SK-N-SH (cell line): ENCODE results near the gene TICAM2. TPM values are rescaled to one million over a fixed set of nuclear protein-coding genes. Genes with fewer than 3 reads are reported as not detected.

Source experiments
- CTCF ChIA-PET: fragments of 300-600, 350-600 bp; formaldehyde crosslinking; extraction: SDS; loops from one replicate; lab custom pipeline; 2021; lab: Yijun Ruan, JAX
- POLR2A ChIA-PET: fragments of 350-600 bp; sonication (Branson Sonifier 250); formaldehyde crosslinking; extraction: SDS; loops from one replicate; lab custom pipeline; 2020; ENCODE audit warnings: antibody characterized with exemption, inconsistent platforms; lab: Yijun Ruan, JAX
- DNase-seq: peaks from one replicate; pipeline ENCODE4 v3.0.0; 2012
- H2AFZ ChIP-seq: fragments of 200-600 bp; sonication (generic); 2 replicates; pipeline ENCODE4 v1.8.1; 2016; ENCODE audit warnings: antibody characterized with exemption, mild to moderate bottlenecking, low read depth
- H3F3A ChIP-seq: fragments of 200-600 bp; sonication (generic); replicated peaks from 2 replicates; pipeline ENCODE3; 2016; ENCODE audit warnings: antibody characterized with exemption, mild to moderate bottlenecking; ENCODE audit not compliant: insufficient read depth
- H3K27ac ChIP-seq, 2 experiments: fragments of 200-500 bp in 1 of 2; fragments of 200-600 bp in 1 of 2; sonication (Bioruptor generic) in 1 of 2; sonication (generic), shearing (Covaris generic) in 1 of 2; 2 replicates each; pipeline versions ENCODE4 v1.5.1 to v1.6.1; 2014 to 2016; ENCODE audit warnings: low read depth in 2 of 2, inconsistent platforms in 1 of 2, low read length in 1 of 2, mild to moderate bottlenecking in 1 of 2, mixed read lengths in 1 of 2
- H3K27me3 ChIP-seq: fragments of 200-600 bp; sonication (generic), shearing (Covaris generic); 2 replicates; pipeline ENCODE4 v1.6.1; 2016; ENCODE audit warnings: mixed run types; ENCODE audit not compliant: insufficient read depth
- H3K36me3 ChIP-seq, 2 experiments: fragments of 200-500 bp in 1 of 2; fragments of 200-600 bp in 1 of 2; sonication (Bioruptor generic) in 1 of 2; sonication (generic) in 1 of 2; replicated peaks in 1 of 2; 2 replicates each; pipeline versions ENCODE3 to v1.5.1; 2014 to 2016; ENCODE audit warnings: low read length in 1 of 2, mild to moderate bottlenecking in 1 of 2; ENCODE audit not compliant: insufficient read depth in 2 of 2, control insufficient read depth in 1 of 2
- H3K4me1 ChIP-seq, 2 experiments: fragments of 200-500 bp in 1 of 2; fragments of 200-600 bp in 1 of 2; sonication (Bioruptor generic) in 1 of 2; sonication (generic), shearing (Covaris generic) in 1 of 2; 2 replicates each; pipeline versions ENCODE4 v1.5.1 to v1.6.1; 2014 to 2016; ENCODE audit warnings: low read depth in 1 of 2, low read length in 1 of 2, mixed run types in 1 of 2; ENCODE audit not compliant: insufficient read depth in 2 of 2, control insufficient read depth in 1 of 2
- H3K4me2 ChIP-seq: fragments of 200-600 bp; sonication (generic), shearing (Covaris generic); 2 replicates; pipeline ENCODE4 v1.6.1; 2017; ENCODE audit warnings: mixed run types
- H3K4me3 ChIP-seq, 2 experiments: fragments of 200-500 bp in 1 of 2; fragments of 200-600 bp in 1 of 2; sonication (Bioruptor generic) in 1 of 2; sonication (generic), shearing (Covaris generic) in 1 of 2; 2 replicates each; pipeline versions ENCODE4 v1.5.1 to v1.8.1; 2014 to 2016; ENCODE audit warnings: low read depth in 2 of 2, inconsistent platforms in 1 of 2, low read length in 1 of 2, mild to moderate bottlenecking in 1 of 2, mixed read lengths in 1 of 2, moderate library complexity in 1 of 2
- H3K79me2 ChIP-seq: fragments of 200-600 bp; sonication (generic); 2 replicates; pipeline ENCODE4 v1.8.1; 2017; ENCODE audit warnings: mild to moderate bottlenecking; ENCODE audit not compliant: insufficient read depth
- H3K9ac ChIP-seq: fragments of 200-600 bp; sonication (generic); 2 replicates; pipeline ENCODE4 v1.6.1; 2017; ENCODE audit warnings: mixed run types
- H3K9me2 ChIP-seq: fragments of 200-600 bp; sonication (generic); 2 replicates; pipeline ENCODE4 v1.6.1; 2017; ENCODE audit warnings: mixed run types
- H3K9me3 ChIP-seq: fragments of 200-600 bp; sonication (generic); 2 replicates; pipeline ENCODE4 v1.6.1; 2017; ENCODE audit warnings: mixed run types, mild to moderate bottlenecking, moderate library complexity
- H4K20me1 ChIP-seq: fragments of 200-600 bp; sonication (generic); 2 replicates; pipeline ENCODE4 v1.6.1; 2017; ENCODE audit warnings: mild to moderate bottlenecking, mixed run types; ENCODE audit not compliant: insufficient read depth
- CHD2 ChIP-seq: fragments of 150-350 bp; IDR thresholded peaks from 2 replicates; pipeline ENCODE4 v1.6.1; 2018; ENCODE audit warnings: low read length; ENCODE audit not compliant: partially characterized antibody
- ELF1 ChIP-seq: IDR thresholded peaks from 2 replicates; pipeline ENCODE4 v1.4.0; 2012
- EP300 ChIP-seq, 2 experiments: IDR thresholded peaks; 2 replicates each; pipeline versions ENCODE4 v1.4.0 to v1.6.1; 2012; ENCODE audit warnings: borderline replicate concordance in 1 of 2, low read depth in 1 of 2, low read length in 1 of 2
- FOXJ3 ChIP-seq: sonication (generic); formaldehyde crosslinking; IDR thresholded peaks from 2 replicates; pipeline ENCODE4 v1.5.1; 2020; ENCODE audit warnings: mild to moderate bottlenecking, missing genetic modification reagents
- GATA2 ChIP-seq: sonication (generic); formaldehyde crosslinking; IDR thresholded peaks from 2 replicates; pipeline ENCODE4 v1.5.0; 2020; ENCODE audit warnings: mild to moderate bottlenecking, missing genetic modification reagents
- MAX ChIP-seq: IDR thresholded peaks from 2 replicates; pipeline ENCODE4 v1.4.0; 2012; ENCODE audit warnings: low read depth
- MXI1 ChIP-seq: IDR thresholded peaks from 2 replicates; pipeline ENCODE4 v1.6.1; 2012; ENCODE audit warnings: mild to moderate bottlenecking, low read depth, low read length, improper control_type of control experiment
- NFIC ChIP-seq: IDR thresholded peaks from 2 replicates; pipeline ENCODE4 v1.4.0; 2012; ENCODE audit warnings: borderline replicate concordance
- RCOR1 ChIP-seq: fragments of 150-350 bp; IDR thresholded peaks from 2 replicates; pipeline ENCODE4 v1.6.1; 2017; ENCODE audit warnings: antibody characterized with exemption, low read length
- RFX5 ChIP-seq: IDR thresholded peaks from 2 replicates; pipeline ENCODE4 v1.6.1; 2012; ENCODE audit warnings: mild to moderate bottlenecking, improper control_type of control experiment, low read length
- SIN3A ChIP-seq: IDR thresholded peaks from 2 replicates; pipeline ENCODE4 v1.6.1; 2012; ENCODE audit warnings: low read depth, mild to moderate bottlenecking, low read length, moderate library complexity, borderline replicate concordance
- SMC3 ChIP-seq: IDR thresholded peaks from 2 replicates; pipeline ENCODE4 v1.6.1; 2012; ENCODE audit warnings: low read depth, low read length, improper control_type of control experiment
- TAF1 ChIP-seq: IDR thresholded peaks from 2 replicates; pipeline ENCODE4 v1.6.1; 2012; ENCODE audit warnings: low read depth, mild to moderate bottlenecking, low read length, moderate library complexity, borderline replicate concordance
- USF2 ChIP-seq: fragments of 150-350 bp; IDR thresholded peaks from 2 replicates; pipeline ENCODE4 v1.6.1; 2017; ENCODE audit warnings: antibody characterized with exemption, low read length, low read depth, borderline replicate concordance
- WGBS: methylation state at CpG from one replicate; pipeline ENCODE4 v1.1.6; 2017; ENCODE audit warnings: low lambda C conversion rate; 5-methylcytosine and 5-hydroxymethylcytosine counted together
- polyA plus RNA-seq, 3 experiments: library from polyadenylated mRNA; depleted of rRNA; stranded (reverse); fragments of >200 nt; gene quantifications; 2 replicates each; pipeline ENCODE4 v1.2.3, GENCODE V29; 2012
- TF ChIP-seq, protein P1 (sequence below): IDR thresholded peaks from 2 replicates; pipeline ENCODE4; 2012
- TF ChIP-seq, protein P2 (sequence below): IDR thresholded peaks from 2 replicates; pipeline ENCODE4 v1.4.0; 2012; ENCODE audit warnings: low read depth, borderline replicate concordance
- TF ChIP-seq, protein P3 (sequence below): IDR thresholded peaks from 2 replicates; pipeline ENCODE4 v1.6.1; 2012; ENCODE audit warnings: mild to moderate bottlenecking, low read depth, low read length, moderate library complexity

TICAM2 gene
- polyA plus RNA-seq, 1 of the 3 experiments (the other 2 are of a cell fraction), result not detected

DNA sequence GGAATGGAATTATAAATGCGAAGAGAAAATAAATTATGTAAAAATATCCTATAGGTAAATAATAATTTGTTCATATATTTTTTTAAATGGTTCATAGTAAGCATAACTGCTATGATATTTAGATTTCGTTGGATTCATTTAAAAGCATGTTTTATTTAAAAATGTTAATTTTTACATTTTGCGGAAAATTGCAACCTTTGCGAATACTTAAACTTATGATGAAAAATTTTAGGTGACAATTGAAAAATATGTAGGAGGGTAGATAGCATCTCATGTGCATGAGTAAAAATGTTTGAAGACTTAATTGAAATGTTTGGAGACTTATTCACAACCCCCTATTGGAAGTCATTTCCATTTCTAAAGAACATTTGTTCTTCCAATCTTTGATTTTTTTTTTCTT is 53.6 kb downstream of the TICAM2 start:
- Histone ChIP-seq H3K27me3 (no peaks in the 10 kb centered on the region), H2AFZ (no peak overlapping the region), H3K4me3 (no peak overlapping the region), H3K27ac (no peak overlapping the region), H3K36me3 (no peaks in the 10 kb centered on the region), H4K20me1 (0 out of 2 replicates have a peak, but pooled peaks cover 1% of the 10 kb centered on the region), H3K79me2 (peaks cover 7% of the 10 kb centered on the region), H3K9me3 (peaks cover 10% of the 10 kb centered on the region), H3K4me2 (no peak overlapping the region), H3K4me1 (no peaks in the 10 kb centered on the region), H3K9me2 (no peaks in the 10 kb centered on the region), H3K9ac (no peak overlapping the region), H3F3A (no peaks in the 10 kb centered on the region)
- TF ChIP-seq EP300 (IDR thresholded peaks at IDR 0.05; ENCODE audit: borderline replicate concordance in 1 of 2, low read depth in 1 of 2, low read length in 1 of 2), result no peak
- TF ChIP-seq TAF1, result no peak
- TF ChIP-seq, protein P1, sequence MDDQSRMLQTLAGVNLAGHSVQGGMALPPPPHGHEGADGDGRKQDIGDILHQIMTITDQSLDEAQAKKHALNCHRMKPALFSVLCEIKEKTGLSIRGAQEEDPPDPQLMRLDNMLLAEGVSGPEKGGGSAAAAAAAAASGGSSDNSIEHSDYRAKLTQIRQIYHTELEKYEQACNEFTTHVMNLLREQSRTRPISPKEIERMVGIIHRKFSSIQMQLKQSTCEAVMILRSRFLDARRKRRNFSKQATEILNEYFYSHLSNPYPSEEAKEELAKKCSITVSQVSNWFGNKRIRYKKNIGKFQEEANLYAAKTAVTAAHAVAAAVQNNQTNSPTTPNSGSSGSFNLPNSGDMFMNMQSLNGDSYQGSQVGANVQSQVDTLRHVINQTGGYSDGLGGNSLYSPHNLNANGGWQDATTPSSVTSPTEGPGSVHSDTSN, result no peak
- TF ChIP-seq CHD2, result no peak
- TF ChIP-seq, protein P2, sequence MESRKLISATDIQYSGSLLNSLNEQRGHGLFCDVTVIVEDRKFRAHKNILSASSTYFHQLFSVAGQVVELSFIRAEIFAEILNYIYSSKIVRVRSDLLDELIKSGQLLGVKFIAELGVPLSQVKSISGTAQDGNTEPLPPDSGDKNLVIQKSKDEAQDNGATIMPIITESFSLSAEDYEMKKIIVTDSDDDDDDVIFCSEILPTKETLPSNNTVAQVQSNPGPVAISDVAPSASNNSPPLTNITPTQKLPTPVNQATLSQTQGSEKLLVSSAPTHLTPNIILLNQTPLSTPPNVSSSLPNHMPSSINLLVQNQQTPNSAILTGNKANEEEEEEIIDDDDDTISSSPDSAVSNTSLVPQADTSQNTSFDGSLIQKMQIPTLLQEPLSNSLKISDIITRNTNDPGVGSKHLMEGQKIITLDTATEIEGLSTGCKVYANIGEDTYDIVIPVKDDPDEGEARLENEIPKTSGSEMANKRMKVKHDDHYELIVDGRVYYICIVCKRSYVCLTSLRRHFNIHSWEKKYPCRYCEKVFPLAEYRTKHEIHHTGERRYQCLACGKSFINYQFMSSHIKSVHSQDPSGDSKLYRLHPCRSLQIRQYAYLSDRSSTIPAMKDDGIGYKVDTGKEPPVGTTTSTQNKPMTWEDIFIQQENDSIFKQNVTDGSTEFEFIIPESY, result no peak
- no peak for TF ChIP-seq MAX
- TF ChIP-seq USF2, result no peak
- no peak for TF ChIP-seq SMC3
- TF ChIP-seq, protein P3, sequence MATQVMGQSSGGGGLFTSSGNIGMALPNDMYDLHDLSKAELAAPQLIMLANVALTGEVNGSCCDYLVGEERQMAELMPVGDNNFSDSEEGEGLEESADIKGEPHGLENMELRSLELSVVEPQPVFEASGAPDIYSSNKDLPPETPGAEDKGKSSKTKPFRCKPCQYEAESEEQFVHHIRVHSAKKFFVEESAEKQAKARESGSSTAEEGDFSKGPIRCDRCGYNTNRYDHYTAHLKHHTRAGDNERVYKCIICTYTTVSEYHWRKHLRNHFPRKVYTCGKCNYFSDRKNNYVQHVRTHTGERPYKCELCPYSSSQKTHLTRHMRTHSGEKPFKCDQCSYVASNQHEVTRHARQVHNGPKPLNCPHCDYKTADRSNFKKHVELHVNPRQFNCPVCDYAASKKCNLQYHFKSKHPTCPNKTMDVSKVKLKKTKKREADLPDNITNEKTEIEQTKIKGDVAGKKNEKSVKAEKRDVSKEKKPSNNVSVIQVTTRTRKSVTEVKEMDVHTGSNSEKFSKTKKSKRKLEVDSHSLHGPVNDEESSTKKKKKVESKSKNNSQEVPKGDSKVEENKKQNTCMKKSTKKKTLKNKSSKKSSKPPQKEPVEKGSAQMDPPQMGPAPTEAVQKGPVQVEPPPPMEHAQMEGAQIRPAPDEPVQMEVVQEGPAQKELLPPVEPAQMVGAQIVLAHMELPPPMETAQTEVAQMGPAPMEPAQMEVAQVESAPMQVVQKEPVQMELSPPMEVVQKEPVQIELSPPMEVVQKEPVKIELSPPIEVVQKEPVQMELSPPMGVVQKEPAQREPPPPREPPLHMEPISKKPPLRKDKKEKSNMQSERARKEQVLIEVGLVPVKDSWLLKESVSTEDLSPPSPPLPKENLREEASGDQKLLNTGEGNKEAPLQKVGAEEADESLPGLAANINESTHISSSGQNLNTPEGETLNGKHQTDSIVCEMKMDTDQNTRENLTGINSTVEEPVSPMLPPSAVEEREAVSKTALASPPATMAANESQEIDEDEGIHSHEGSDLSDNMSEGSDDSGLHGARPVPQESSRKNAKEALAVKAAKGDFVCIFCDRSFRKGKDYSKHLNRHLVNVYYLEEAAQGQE, result no peak
- TF ChIP-seq SIN3A, result no peak
- TF ChIP-seq MXI1, result no peak
- TF ChIP-seq FOXJ3, result no peak
- no peak for TF ChIP-seq GATA2
- no peak for TF ChIP-seq NFIC
- TF ChIP-seq RFX5, result no peak
- TF ChIP-seq ELF1, result no peak
- no peak for TF ChIP-seq RCOR1
- CTCF ChIA-PET, result interaction anchor here (1.0 kb wide), 1 partner anchor 28 kb away, joined by 4 read pairs; no protein-coding TSS in a partner anchor
- WGBS, result 80% methylated on average over 4 of the region's 4 CpGs
- POLR2A ChIA-PET, result no interaction called here
- DNase-seq, result no peak
